NB4 (cell line): Measurements from ENCODE around the gene LRRC8B.

Source experiments
- MYC ChIP-seq: IDR thresholded peaks from 2 replicates; pipeline ENCODE4 v1.6.1; 2011; ENCODE audit warnings: low read depth, low read length
- POLR2A ChIP-seq: IDR thresholded peaks from 2 replicates; pipeline ENCODE4 v1.6.1; 2011; ENCODE audit warnings: mild to moderate bottlenecking; ENCODE audit not compliant: insufficient read length; ENCODE audit errors: extremely low read depth
- TF ChIP-seq, protein P1 (sequence below): IDR thresholded peaks from one replicate; pipeline ENCODE4 v1.5.1; 2012; ENCODE audit warnings: low read depth, low read length
- TF ChIP-seq, protein P2 (sequence below): IDR thresholded peaks from 2 replicates; pipeline ENCODE4 v1.6.1; 2011; ENCODE audit warnings: low read depth, low read length

DNA sequence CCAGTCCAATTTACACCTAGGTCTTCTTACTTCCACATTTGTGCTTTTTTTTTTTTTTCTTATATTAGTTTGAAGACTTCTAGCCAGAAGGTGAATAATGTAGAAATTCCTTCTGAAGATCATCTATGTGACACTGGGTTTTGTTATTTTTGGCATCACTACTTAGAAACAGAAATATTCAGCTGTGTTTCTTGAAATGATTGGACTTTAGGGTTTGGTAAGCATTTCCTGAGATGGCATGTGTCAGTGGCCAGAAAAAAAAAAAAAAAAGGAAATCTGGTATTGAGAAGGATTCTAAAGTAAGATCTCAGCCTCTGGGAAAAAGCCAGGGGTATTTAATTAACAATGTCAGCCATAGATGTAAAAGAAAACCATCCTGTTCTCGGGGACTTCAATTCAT, 64.9 kb downstream of the LRRC8B start:
- TF ChIP-seq, protein P1, sequence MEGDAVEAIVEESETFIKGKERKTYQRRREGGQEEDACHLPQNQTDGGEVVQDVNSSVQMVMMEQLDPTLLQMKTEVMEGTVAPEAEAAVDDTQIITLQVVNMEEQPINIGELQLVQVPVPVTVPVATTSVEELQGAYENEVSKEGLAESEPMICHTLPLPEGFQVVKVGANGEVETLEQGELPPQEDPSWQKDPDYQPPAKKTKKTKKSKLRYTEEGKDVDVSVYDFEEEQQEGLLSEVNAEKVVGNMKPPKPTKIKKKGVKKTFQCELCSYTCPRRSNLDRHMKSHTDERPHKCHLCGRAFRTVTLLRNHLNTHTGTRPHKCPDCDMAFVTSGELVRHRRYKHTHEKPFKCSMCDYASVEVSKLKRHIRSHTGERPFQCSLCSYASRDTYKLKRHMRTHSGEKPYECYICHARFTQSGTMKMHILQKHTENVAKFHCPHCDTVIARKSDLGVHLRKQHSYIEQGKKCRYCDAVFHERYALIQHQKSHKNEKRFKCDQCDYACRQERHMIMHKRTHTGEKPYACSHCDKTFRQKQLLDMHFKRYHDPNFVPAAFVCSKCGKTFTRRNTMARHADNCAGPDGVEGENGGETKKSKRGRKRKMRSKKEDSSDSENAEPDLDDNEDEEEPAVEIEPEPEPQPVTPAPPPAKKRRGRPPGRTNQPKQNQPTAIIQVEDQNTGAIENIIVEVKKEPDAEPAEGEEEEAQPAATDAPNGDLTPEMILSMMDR = no peak
- no peak for TF ChIP-seq POLR2A
- TF ChIP-seq, protein P2, sequence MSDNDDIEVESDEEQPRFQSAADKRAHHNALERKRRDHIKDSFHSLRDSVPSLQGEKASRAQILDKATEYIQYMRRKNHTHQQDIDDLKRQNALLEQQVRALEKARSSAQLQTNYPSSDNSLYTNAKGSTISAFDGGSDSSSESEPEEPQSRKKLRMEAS = no peak
- no peak for TF ChIP-seq MYC
